ENCODE results near the gene ELN. TPM values are rescaled to one million over a fixed set of nuclear protein-coding genes. Genes with fewer than 3 reads are reported as not detected.

Gene ELN
- total and polyA plus RNA-seq, 2 donors (not counting 3 experiments of a cell fraction or from before 2014, with no cell fraction given), result 1.7 to 2.6 TPM

GRCh38 chr7:74017125-74017524, 10.8 kb upstream of the ELN start:
- Histone ChIP-seq H3K27me3 (ENCODE audit: control insufficient read depth in 2 of 2, insufficient read depth in 2 of 2, low read length in 2 of 2) (no peaks in the 10 kb centered on the region), H3K36me3 (ENCODE audit: control insufficient read depth in 2 of 2, extremely low read depth in 1 of 2, insufficient read depth in 2 of 2, low read length in 2 of 2) (no peaks in the 10 kb centered on the region), H3K4me2 (ENCODE audit: insufficient read depth, low read length) (no peak overlapping the region), H3K27ac (ENCODE audit: insufficient read depth, low read depth, low read length) (no peak overlapping the region), H4K20me1 (replicated peaks; ENCODE audit: control insufficient read depth, extremely low read depth, insufficient read depth, low read length) (no peaks in the 10 kb centered on the region), H3K9ac (replicated peaks; ENCODE audit: extremely low read depth, insufficient read depth, low read length) (no peak overlapping the region), H3K4me1 (ENCODE audit: control insufficient read depth, extremely low read depth, insufficient read depth, low read length) (peaks cover under 1% of the 10 kb centered on the region), H3K9me1 (replicated peaks; ENCODE audit: control insufficient read depth, extremely low read depth, insufficient read depth, low read length) (no peaks in the 10 kb centered on the region), H3K4me3 (replicated peaks in 1 of 3; ENCODE audit: insufficient read depth in 1 of 3, low read depth in 1 of 3, low read length in 3 of 3) (no peak overlapping the region), H3K9me3 (replicated peaks; ENCODE audit: control insufficient read depth, insufficient read depth, low read length) (no peaks in the 10 kb centered on the region), H2AFZ (ENCODE audit: low read depth, low read length) (no peak overlapping the region), H3K79me2 (ENCODE audit: control insufficient read depth, insufficient read depth, low read length) (no peaks in the 10 kb centered on the region)
- dilution Hi-C loops (cut with MboI; ENCODE audit: extremely low pct_ligation_motif_present, low sequenced_read_pairs) (no loop called here), intact Hi-C loops (cut with micrococcal nuclease) (no loop called here)
- FAIRE-seq, result no peak
- CTCF ChIA-PET, result interaction anchor here (0.6 to 2.1 kb wide), 4 partner anchors 9 to 121 kb away, joined by 3 to 11 read pairs (median 3); no protein-coding TSS in a partner anchor
- TF ChIP-seq CTCF (IDR thresholded peaks at IDR 0.05; ENCODE audit: extremely low read depth in 1 of 2, insufficient read depth in 1 of 2, low read depth in 1 of 2, low read length in 2 of 2), result no peak
- no peak for TF ChIP-seq GATA2 (IDR thresholded peaks at IDR 0.05; ENCODE audit: insufficient read depth, insufficient read length, low read depth, low read length)
- TF ChIP-seq MAX (IDR thresholded peaks at IDR 0.05; ENCODE audit: insufficient read depth, insufficient read length), result no peak
- no peak for TF ChIP-seq POLR2A (IDR thresholded peaks at IDR 0.05; ENCODE audit: low read depth, low read length)
- TF ChIP-seq MYC (IDR thresholded peaks at IDR 0.05; ENCODE audit: low read depth, low read length), result no peak
- no peak for TF ChIP-seq EZH2 (IDR thresholded peaks at IDR 0.05; ENCODE audit: borderline replicate concordance, low read depth, low read length, severe bottlenecking)
- no peak for TF ChIP-seq POLR2AphosphoS5 (IDR thresholded peaks at IDR 0.05; ENCODE audit: insufficient read depth, low read depth, low read length)
- TF ChIP-seq FOS (IDR thresholded peaks at IDR 0.05; ENCODE audit: borderline replicate concordance, insufficient read depth, low read length), result no peak
- no peak for TF ChIP-seq JUN (IDR thresholded peaks at IDR 0.05; ENCODE audit: borderline replicate concordance, insufficient read depth, insufficient read length, low read depth)
- DNase-seq (ENCODE audit: low read depth, low spot score), result no peak
- BruUV-seq (replicated peaks), result no TSS peak
- POLR2A ChIA-PET, result no interaction called here

Measured in endothelial cell of umbilical vein (primary cell).